IMR-90 (cell line): Measurements from ENCODE around the gene SLC16A5. TPM values are rescaled to one million over a fixed set of nuclear protein-coding genes. Genes with fewer than 3 reads are reported as not detected.
A peak's percentile ranks its signal among the peaks of the same experiment; 100 is the strongest.

ENCODE experiments used
- ATAC-seq: fragments of 200-7000 bp; cut with Tn5 transposase; 2 replicates; pipeline ENCODE4 v1.9.1; 2020; ENCODE audit warnings: low read depth, mild to moderate bottlenecking, moderate library complexity
- BruUV-seq: library from RNA; stranded (reverse); fragments of 400-500 nt; replicated peaks from 2 replicates; lab custom pipeline; 2021; lab: Mats Ljungman, UMichigan
- CTCF ChIA-PET: fragments of 300-600 bp; formaldehyde crosslinking; extraction: SDS; loops from one replicate; lab custom pipeline; 2021; ENCODE audit warnings: antibody characterized with exemption; lab: Yijun Ruan, JAX
- POLR2A ChIA-PET: fragments of 300-600 bp; sonication (Branson Sonifier 250); formaldehyde crosslinking; loops from one replicate; lab custom pipeline; 2022; ENCODE audit warnings: antibody characterized with exemption; ENCODE audit not compliant: unreplicated experiment; lab: Charles Lee
- DNase-seq: peaks from one replicate; pipeline ENCODE4 v3.0.0; 2013
- H2AFZ ChIP-seq: replicated peaks from 2 replicates; pipeline ENCODE3; 2013; ENCODE audit warnings: low read length, mild to moderate bottlenecking; ENCODE audit not compliant: poor library complexity
- H2AK5ac ChIP-seq: 2 replicates; pipeline ENCODE4 v1.6.1; 2013; ENCODE audit warnings: low read depth, low read length, inconsistent platforms
- H2AK9ac ChIP-seq: replicated peaks from 2 replicates; pipeline ENCODE3; 2013; ENCODE audit warnings: mild to moderate bottlenecking, low read depth, low read length, moderate library complexity; ENCODE audit not compliant: poor library complexity
- H2BK120ac ChIP-seq: 2 replicates; pipeline ENCODE4 v1.6.1; 2013; ENCODE audit warnings: low read depth, low read length, inconsistent platforms
- H2BK15ac ChIP-seq: 3 replicates; pipeline ENCODE4 v1.6.1; 2013; ENCODE audit warnings: low read depth, low read length, inconsistent platforms
- H2BK20ac ChIP-seq: 2 replicates; pipeline ENCODE4 v1.6.1; 2013; ENCODE audit warnings: low read depth, mild to moderate bottlenecking, inconsistent platforms, low read length, moderate library complexity
- H2BK5ac ChIP-seq: 2 replicates; pipeline ENCODE4 v1.6.1; 2013; ENCODE audit warnings: mild to moderate bottlenecking, low read depth, low read length, inconsistent platforms; ENCODE audit not compliant: poor library complexity, severe bottlenecking
- H3K14ac ChIP-seq: replicated peaks from 2 replicates; pipeline ENCODE4 v1.6.1; 2013; ENCODE audit warnings: low read depth, low read length, inconsistent platforms
- H3K18ac ChIP-seq: 2 replicates; pipeline ENCODE4 v1.6.1; 2013; ENCODE audit warnings: low read depth, low read length, control low read depth
- H3K23ac ChIP-seq: 2 replicates; pipeline ENCODE4 v1.6.1; 2013; ENCODE audit warnings: low read depth, low read length, inconsistent platforms
- H3K27ac ChIP-seq: 2 replicates; pipeline ENCODE4 v1.5.1; 2013; ENCODE audit warnings: mild to moderate bottlenecking, control low read depth, low read length; ENCODE audit not compliant: insufficient read depth
- H3K27me3 ChIP-seq: 2 replicates; pipeline ENCODE4 v1.6.1; 2013; ENCODE audit warnings: low read length; ENCODE audit not compliant: control insufficient read depth, insufficient read depth
- H3K36me3 ChIP-seq: 2 replicates; pipeline ENCODE4 v1.6.1; 2013; ENCODE audit warnings: low read length, mixed read lengths; ENCODE audit not compliant: control insufficient read depth, insufficient read depth
- H3K4ac ChIP-seq: 2 replicates; pipeline ENCODE4 v1.6.1; 2013; ENCODE audit warnings: low read depth, low read length, inconsistent platforms
- H3K4me1 ChIP-seq: 2 replicates; pipeline ENCODE4 v1.6.1; 2013; ENCODE audit warnings: low read length, mixed read lengths; ENCODE audit not compliant: control insufficient read depth, insufficient read depth
- H3K4me2 ChIP-seq: 2 replicates; pipeline ENCODE4 v1.6.1; 2013; ENCODE audit warnings: low read depth, mild to moderate bottlenecking, control low read depth, low read length, moderate library complexity
- H3K4me3 ChIP-seq: 2 replicates; pipeline ENCODE4 v1.5.1; 2013; ENCODE audit warnings: low read depth, mild to moderate bottlenecking, control low read depth, low read length, moderate library complexity; ENCODE audit not compliant: insufficient read depth
- H3K56ac ChIP-seq: 2 replicates; pipeline ENCODE4 v1.6.1; 2013; ENCODE audit warnings: low read length, inconsistent platforms; ENCODE audit not compliant: insufficient read depth; ENCODE audit errors: extremely low read depth
- H3K79me1 ChIP-seq, 2 experiments: 2 replicates each; pipeline ENCODE4 v1.6.1; 2013; ENCODE audit warnings: low read length in 2 of 2, inconsistent platforms in 1 of 2, low read depth in 1 of 2
- H3K9ac ChIP-seq: 2 replicates; pipeline ENCODE4 v1.6.1; 2013; ENCODE audit warnings: low read depth, low read length, control low read depth
- H3K9me1 ChIP-seq: 2 replicates; pipeline ENCODE4 v1.6.1; 2013; ENCODE audit warnings: low read length, inconsistent platforms; ENCODE audit not compliant: insufficient read depth
- H3K9me3 ChIP-seq: 2 replicates; pipeline ENCODE4 v1.6.1; 2013; ENCODE audit warnings: low read length; ENCODE audit not compliant: control insufficient read depth, insufficient read depth
- H4K20me1 ChIP-seq: 2 replicates; pipeline ENCODE4 v1.6.1; 2013; ENCODE audit warnings: low read length, inconsistent platforms; ENCODE audit not compliant: insufficient read depth
- H4K5ac ChIP-seq: 2 replicates; pipeline ENCODE4 v1.6.1; 2013; ENCODE audit warnings: mild to moderate bottlenecking, low read depth, low read length, control low read depth
- H4K8ac ChIP-seq, 2 experiments: 2 replicates each; pipeline ENCODE4 v1.6.1; 2013; ENCODE audit warnings: low read depth in 2 of 2, low read length in 2 of 2, control low read depth in 1 of 2, inconsistent platforms in 1 of 2
- H4K91ac ChIP-seq: 2 replicates; pipeline ENCODE4 v1.6.1; 2013; ENCODE audit warnings: low read depth, low read length, inconsistent platforms; ENCODE audit not compliant: insufficient read depth
- BHLHE40 ChIP-seq: fragments of 150-350 bp; IDR thresholded peaks from 2 replicates; pipeline ENCODE4 v1.6.1; 2016; ENCODE audit warnings: mild to moderate bottlenecking, low read depth, low read length
- CHD1 ChIP-seq: IDR thresholded peaks from 2 replicates; pipeline ENCODE4 v1.6.1; 2012; ENCODE audit warnings: low read depth, low read length, improper control_type of control experiment
- FOS ChIP-seq: fragments of 150-350 bp; IDR thresholded peaks from 2 replicates; pipeline ENCODE4 v1.6.1; 2016; ENCODE audit warnings: low read depth, low read length
- MAZ ChIP-seq: IDR thresholded peaks from 2 replicates; pipeline ENCODE4 v1.6.1; 2012; ENCODE audit warnings: low read depth, mild to moderate bottlenecking, low read length, improper control_type of control experiment, moderate library complexity, borderline replicate concordance
- RFX5 ChIP-seq: IDR thresholded peaks from 2 replicates; pipeline ENCODE4 v1.8.0; 2012; ENCODE audit warnings: low read depth, mild to moderate bottlenecking, low read length, moderate library complexity
- SMC3 ChIP-seq: fragments of 150-350 bp; IDR thresholded peaks from 2 replicates; pipeline ENCODE4 v1.6.1; 2016; ENCODE audit warnings: low read depth, mild to moderate bottlenecking, antibody characterized with exemption, low read length, moderate library complexity
- WGBS, 2 experiments: methylation state at CpG; one replicate each; pipeline versions ENCODE4 v1.1.5 to v1.1.7; 2013; ENCODE audit warnings: missing lambda C conversion rate in 2 of 2; ENCODE audit not compliant: insufficient read length in 1 of 2; ENCODE audit errors: extremely low coverage in 2 of 2; 5-methylcytosine and 5-hydroxymethylcytosine counted together
- dilution Hi-C: fragments of 300-500 bp; cut with HindIII; formaldehyde crosslinking; loops from one replicate; pipeline ENCODE4 v1.14.3; 2018; ENCODE audit warnings: low sequenced_read_pairs; ENCODE audit not compliant: unreplicated experiment
- in situ Hi-C: fragments of 300-500 bp; cut with MboI; formaldehyde crosslinking; loops from 3 replicates; pipeline ENCODE4 v1.14.3; 2019; ENCODE audit warnings: low sequenced_read_pairs, inconsistent platforms, mixed read lengths
- intact Hi-C: fragments of 100-400 bp; cut with micrococcal nuclease; formaldehyde crosslinking; loops from 2 replicates; pipeline ENCODE4 v1.10.0; 2022
- polyA plus RNA-seq, 3 experiments: library from polyadenylated mRNA; depleted of rRNA; stranded (reverse); fragments of >200 nt; gene quantifications; 2 replicates each; pipeline ENCODE4 v1.2.3, GENCODE V29; 2012; ENCODE audit warnings: low replicate concordance in 1 of 3
- total RNA-seq: library from RNA; depleted of rRNA; stranded (reverse); fragments of >200 nt; gene quantifications from 2 replicates; pipeline ENCODE4 v1.2.3, GENCODE V29; 2012

The SLC16A5 gene
- total and polyA plus RNA-seq, 2 of the 4 experiments (the other 2 are of a cell fraction): 1.8 to 7.1 TPM

GRCh38 chr17:75114552-75115314, 27.0 kb downstream of the SLC16A5 start:
- Histone ChIP-seq H4K8ac (peak overlapping the region; percentile 27 to 90; a peak in 2 of 4 replicates), H3K36me3 (peaks cover 6% of the 10 kb centered on the region), H3K27ac (peak overlapping the region; percentile 81), H3K4me2 (peak overlapping the region; percentile 94), H4K5ac (peak overlapping the region; percentile 82; the same call in 1 of the 2 replicates), H3K18ac (no peak overlapping the region), H3K23ac (peak overlapping the region; percentile 79; the same call in 1 of the 2 replicates), H3K4me3 (peak overlapping the region; percentile 37), H2AK9ac (peak overlapping the region; percentile 59), H3K27me3 (no peaks in the 10 kb centered on the region), H4K20me1 (no peaks in the 10 kb centered on the region; the same call in 1 of the 2 replicates), H2AK5ac (no peak overlapping the region), H3K56ac (no peak overlapping the region), H2AFZ (peak overlapping the region; percentile 94), H3K9ac (peak overlapping the region; percentile 60), H3K9me1 (0 out of 2 replicates have a peak, but pooled peaks cover 5% of the 10 kb centered on the region), H2BK5ac (no peak overlapping the region), H3K9me3 (no peaks in the 10 kb centered on the region), H2BK120ac (no peak overlapping the region; the same call in 1 of the 2 replicates), H4K91ac (no peak overlapping the region), H3K14ac (peak overlapping the region; percentile 53; the same call in 1 of the 2 replicates), H3K4ac (peak overlapping the region; percentile 76), H3K4me1 (peaks cover 6% of the 10 kb centered on the region; the same call in 1 of the 2 replicates), H3K79me1 (peaks cover 25 to 55% of the 10 kb centered on the region in 2 experiments), H2BK15ac (no peak overlapping the region), H2BK20ac (no peak overlapping the region)
- intact Hi-C loops (loop anchor here (1.0 to 5.0 kb wide), 3 partner anchors 52 to 127 kb away; partner anchors contain the start of gene CDR2L), dilution Hi-C loops (no loop called here), in situ Hi-C loops (no loop called here)
- ChIA-PET POLR2A (interaction anchor here (0.6 to 0.8 kb wide), 3 partner anchors 56 to 163 kb away, joined by 3 to 13 read pairs (median 3); no protein-coding TSS in a partner anchor), CTCF (interaction anchor here (0.6 to 2.3 kb wide), 23 partner anchors 10 to 153 kb away, joined by 3 to 22 read pairs (median 4); partner anchors contain the start of genes GGA3, NT5C and NUP85)
- TF ChIP-seq SMC3 (no peak), MAZ (no peak), BHLHE40 (no peak), FOS (no peak), CHD1 (no peak), RFX5 (no peak)
- WGBS, 2 experiments: 97% methylated on average over 5 of the region's 19 CpGs; no CpG with 5 or more reads in 1 of the 2 experiments
- DNase-seq (no peak), ATAC-seq (no peak)
- BruUV-seq: no TSS peak
